Astrocyte (in vitro differentiated cells and primary cell): ENCODE data around the gene PPAN.

Source experiments
- EZH2 ChIP-seq: IDR thresholded peaks from 2 replicates; pipeline ENCODE4 v1.6.1; 2012; ENCODE audit warnings: mild to moderate bottlenecking, low read length, inconsistent platforms; ENCODE audit not compliant: insufficient read depth
- TF ChIP-seq, protein P1 (sequence below): IDR thresholded peaks from 2 replicates; pipeline ENCODE4 v1.5.1; 2011; ENCODE audit warnings: low read depth, mild to moderate bottlenecking, inconsistent platforms, low read length, moderate library complexity; ENCODE audit not compliant: insufficient read depth

- TF ChIP-seq, protein P1, sequence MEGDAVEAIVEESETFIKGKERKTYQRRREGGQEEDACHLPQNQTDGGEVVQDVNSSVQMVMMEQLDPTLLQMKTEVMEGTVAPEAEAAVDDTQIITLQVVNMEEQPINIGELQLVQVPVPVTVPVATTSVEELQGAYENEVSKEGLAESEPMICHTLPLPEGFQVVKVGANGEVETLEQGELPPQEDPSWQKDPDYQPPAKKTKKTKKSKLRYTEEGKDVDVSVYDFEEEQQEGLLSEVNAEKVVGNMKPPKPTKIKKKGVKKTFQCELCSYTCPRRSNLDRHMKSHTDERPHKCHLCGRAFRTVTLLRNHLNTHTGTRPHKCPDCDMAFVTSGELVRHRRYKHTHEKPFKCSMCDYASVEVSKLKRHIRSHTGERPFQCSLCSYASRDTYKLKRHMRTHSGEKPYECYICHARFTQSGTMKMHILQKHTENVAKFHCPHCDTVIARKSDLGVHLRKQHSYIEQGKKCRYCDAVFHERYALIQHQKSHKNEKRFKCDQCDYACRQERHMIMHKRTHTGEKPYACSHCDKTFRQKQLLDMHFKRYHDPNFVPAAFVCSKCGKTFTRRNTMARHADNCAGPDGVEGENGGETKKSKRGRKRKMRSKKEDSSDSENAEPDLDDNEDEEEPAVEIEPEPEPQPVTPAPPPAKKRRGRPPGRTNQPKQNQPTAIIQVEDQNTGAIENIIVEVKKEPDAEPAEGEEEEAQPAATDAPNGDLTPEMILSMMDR = no peak
- no peak for TF ChIP-seq EZH2
Observed at GRCh38 chr19:10111405-10111811, 5.2 kb downstream of the PPAN start, which contains the start of gene P2RY11.
